ENCODE results near the gene RBBP8NL. TPM values are rescaled to one million over a fixed set of nuclear protein-coding genes. Genes with fewer than 3 reads are reported as not detected.

The RBBP8NL gene
- total RNA-seq, 1 donor from 2014 or later = not detected

DNA sequence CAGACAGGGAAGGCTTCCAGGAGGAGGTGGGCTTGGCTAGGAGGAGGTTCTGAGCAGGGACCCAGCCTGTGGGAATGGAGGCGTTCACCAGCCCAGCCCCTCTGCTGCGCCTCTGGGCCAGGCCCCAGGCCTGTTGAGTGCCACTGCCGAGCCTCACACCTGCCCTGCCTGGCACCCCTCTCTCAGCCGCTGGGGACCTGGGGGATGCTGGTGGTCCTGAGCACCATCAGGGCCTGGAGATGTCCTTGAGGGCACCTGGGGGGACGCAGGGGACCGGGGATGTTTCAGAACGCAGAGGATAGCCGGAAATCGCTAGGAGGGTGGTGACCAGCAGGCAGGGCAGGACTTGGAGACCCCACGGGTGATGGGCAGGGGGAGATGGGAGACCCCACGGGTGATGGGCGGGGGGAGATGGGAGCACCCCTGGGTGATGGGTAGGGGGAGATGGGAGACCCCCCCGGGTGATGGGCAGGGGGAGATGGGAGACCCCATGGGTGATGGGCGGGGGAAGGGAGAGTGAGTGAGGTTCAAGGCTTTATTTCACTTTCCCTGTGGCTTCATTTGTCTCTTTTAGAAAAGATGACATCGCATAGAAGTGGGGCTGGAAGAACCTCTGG lies 35.7 kb upstream of the RBBP8NL start:
- intact Hi-C loops (cut with micrococcal nuclease) = no loop called here

DNA sequence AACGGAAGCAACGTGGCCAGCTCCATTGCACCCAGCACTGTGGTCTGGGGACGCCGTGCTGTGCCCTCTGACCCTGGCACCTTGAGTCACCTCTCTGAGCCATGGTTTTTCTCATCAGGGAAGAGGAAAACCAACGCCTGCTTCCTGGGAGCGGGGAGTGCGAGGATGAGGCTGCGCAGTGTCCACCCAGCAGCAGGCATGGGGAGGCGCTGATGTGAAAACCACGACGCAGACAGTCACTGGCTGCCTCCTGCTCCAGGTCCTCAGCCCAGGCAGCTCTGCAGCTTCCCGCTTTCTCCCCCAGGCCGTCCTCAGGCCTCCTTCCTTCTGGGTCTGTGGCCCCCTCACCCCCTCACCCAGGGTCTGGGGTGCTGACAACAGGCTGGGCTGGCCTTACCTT lies 34.5 kb upstream of the RBBP8NL start:
- intact Hi-C loops (cut with micrococcal nuclease) = no loop called here

- intact Hi-C loops (cut with micrococcal nuclease) = no loop called here
Observed at GRCh38 chr20:62461157-62461556, 33.8 kb upstream of the RBBP8NL start.

DNA sequence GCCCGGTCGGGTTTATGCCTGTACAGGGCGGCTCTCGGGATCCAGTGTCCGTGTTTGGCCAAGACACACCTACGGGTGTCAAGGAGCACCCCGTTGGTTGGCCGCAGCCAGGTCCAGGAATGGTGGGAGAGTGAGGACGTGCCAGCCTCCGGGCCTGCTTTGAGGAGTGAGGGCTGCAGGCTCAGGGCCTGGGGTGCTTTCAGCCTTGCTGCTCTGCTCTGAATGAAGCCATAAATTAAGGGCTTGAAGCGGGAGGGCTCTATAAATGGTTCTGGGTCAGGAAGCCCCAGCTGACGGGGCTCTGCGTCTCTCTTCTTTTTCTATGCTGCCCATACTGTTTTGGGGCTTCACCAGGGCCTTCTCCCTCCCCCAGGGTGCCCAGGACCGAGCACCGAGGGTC lies 33.3 kb upstream of the RBBP8NL start:
- intact Hi-C loops (cut with micrococcal nuclease) = no loop called here

GRCh38 chr20:62459488-62459887 lies 32.1 kb upstream of the RBBP8NL start:
- intact Hi-C loops (cut with micrococcal nuclease) = no loop called here

GRCh38 chr20:62458275-62459251 lies 31.2 kb upstream of the RBBP8NL start:
- intact Hi-C loops (cut with micrococcal nuclease) = no loop called here

DNA sequence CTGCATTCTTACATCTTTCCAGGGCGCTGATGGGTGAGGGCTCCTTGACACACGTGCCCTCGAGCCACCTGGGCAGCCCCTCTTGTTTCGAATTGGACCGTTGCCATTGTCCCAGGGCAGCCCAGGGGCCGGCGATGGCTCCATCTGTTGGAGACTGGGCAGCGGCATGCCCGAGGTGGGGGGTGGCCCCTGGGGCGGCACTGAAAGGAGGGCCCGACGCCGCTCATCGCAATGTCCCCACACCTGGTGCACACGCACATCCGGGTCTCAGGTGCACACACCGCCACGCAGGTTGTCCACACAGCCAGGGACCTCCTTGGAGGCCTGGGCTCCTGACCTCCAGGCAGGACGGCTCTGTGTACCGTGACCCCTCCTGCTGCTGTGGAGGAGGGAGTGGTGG lies 30.5 kb upstream of the RBBP8NL start:
- intact Hi-C loops (cut with micrococcal nuclease) = no loop called here

DNA sequence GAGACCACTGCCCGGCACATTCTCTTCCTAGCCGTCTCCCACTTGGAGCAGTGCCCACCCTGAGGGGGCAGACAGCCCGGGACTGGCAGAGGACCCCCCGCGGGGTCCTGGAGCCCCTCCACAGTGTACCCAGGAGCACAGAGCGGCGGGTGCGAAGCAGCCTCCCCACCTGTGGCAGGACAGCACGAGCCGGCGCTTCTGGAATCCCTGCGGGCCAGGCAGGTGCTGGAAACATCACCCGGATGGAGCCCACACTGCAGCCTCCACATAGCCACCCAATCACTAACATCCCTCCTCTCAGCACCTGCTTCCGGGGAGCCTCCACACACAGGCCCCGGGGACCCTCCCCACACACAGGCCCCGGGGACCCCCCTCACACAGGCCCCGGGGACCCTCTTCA lies 29.8 kb upstream of the RBBP8NL start:
- intact Hi-C loops (cut with micrococcal nuclease) = no loop called here

- intact Hi-C loops (cut with micrococcal nuclease) = no loop called here
Observed at GRCh38 chr20:62455929-62456328, 28.6 kb upstream of the RBBP8NL start.

DNA sequence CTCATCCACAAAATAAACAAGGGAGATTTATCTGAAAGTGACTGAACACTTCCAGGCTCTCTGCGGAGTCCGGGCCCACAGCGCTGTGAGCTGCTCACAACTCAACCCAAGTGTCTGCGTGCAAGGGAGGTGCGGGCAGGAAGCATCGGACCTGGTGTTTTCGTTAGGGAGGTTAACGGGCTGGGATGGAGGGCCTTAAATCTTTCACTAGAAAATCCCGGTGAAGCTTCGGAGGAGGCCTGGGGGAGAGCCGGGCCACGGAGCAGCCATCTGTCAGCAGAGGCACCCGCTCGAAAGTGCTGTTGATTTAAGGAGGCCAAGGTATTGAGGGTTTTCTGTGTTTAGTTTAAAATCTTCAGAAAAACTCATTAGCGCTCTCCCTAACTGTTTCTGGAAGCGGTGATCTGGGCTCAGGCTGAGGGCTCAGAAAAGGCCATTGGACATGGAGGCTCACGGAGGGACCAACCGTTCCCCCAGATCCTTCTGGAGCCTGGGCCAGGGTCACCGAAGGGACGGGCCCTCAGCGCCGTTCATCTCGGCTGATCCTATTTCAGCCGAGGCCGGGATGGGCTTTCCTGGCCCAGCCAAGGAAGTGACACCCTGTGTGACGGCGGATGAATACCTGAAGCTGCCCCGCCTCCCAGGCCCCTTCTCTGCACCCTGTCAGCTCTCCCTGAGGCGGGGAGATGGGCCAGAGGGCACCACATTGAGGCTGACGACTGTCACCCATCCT lies 27.7 kb upstream of the RBBP8NL start:
- intact Hi-C loops (cut with micrococcal nuclease) = no loop called here

DNA sequence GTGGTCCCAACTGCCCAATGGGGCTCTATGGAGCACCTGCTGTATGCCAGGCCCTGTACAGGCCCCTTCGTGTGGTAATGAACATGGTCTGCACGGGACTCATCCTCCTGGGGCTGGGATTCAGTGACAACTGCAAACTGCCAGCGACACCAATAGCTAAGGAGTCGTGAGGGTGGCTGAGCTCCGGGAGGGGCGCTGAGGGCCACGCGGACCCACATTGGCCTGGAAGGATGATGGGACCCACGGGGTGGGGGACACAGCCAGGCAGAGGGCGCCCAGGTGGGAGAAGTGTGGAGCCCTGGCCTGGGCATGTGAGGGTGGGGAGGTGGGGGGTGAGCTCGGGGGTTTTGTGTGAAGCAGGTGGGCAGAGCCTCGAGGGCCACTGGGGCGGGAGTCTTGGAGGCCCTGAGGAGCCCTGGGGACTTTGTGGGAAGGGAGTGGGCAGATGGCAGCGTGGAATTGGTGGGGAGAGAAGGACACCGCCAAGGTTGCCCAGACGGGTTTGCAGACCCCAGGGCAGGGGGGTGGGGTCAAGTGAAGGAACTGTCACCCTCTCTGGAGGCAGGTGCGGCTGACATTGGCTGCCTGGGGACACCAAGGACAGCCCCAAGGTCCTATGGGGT lies 26.0 kb upstream of the RBBP8NL start:
- intact Hi-C loops (cut with micrococcal nuclease) = no loop called here

DNA sequence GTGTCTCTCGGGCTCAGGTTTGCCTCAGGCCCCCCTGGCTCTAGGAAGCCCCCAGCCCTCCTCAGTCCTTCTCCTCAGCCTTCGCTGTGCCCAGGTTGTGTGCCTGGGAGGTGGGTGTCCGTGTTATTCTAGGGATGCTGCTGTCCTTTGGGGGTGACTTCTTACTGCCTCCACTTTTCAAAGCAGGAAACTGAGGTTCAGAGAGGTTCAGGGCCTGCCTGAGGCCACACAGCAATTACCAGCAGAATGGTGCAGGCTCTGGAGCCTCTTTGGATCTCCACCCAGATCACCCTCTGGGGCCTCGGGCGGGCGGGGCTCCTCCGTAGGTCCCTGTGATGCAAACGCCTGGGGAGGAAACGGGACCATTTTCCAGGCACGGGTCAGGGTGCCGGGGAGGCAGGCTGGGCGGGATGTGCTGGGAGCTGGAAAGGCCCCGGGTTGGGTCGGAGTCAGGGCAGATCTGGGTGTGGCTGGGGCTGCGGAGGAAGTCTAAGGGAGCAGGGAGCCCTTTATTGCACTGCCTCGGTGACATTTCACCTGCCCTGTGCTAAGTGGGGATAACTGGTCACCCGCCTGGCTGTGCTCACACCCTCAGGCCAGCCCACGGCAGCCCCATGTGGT lies 25.2 kb upstream of the RBBP8NL start:
- intact Hi-C loops (cut with micrococcal nuclease) = no loop called here

DNA sequence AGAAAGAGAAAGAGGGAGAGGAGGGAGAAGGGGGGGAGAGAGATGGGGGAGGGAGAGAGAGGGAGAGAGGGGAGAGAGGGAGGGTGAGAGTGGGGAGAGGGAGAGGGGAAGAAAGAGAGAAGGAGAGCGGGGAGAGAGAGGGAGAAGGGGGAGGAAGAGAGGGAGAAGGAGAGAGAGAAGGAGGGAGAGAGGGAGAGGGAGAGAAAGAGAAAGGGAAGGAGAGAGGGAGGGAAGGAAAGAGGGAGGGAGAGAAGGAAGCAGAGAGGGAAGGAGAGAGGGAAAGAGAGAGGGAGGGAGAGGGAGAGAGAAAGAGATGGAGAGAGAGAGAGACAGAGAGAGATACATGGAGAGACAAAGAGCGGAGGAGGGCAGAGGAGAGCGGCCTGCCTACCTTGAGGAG lies 24.6 kb upstream of the RBBP8NL start:
- intact Hi-C loops (cut with micrococcal nuclease) = no loop called here

DNA sequence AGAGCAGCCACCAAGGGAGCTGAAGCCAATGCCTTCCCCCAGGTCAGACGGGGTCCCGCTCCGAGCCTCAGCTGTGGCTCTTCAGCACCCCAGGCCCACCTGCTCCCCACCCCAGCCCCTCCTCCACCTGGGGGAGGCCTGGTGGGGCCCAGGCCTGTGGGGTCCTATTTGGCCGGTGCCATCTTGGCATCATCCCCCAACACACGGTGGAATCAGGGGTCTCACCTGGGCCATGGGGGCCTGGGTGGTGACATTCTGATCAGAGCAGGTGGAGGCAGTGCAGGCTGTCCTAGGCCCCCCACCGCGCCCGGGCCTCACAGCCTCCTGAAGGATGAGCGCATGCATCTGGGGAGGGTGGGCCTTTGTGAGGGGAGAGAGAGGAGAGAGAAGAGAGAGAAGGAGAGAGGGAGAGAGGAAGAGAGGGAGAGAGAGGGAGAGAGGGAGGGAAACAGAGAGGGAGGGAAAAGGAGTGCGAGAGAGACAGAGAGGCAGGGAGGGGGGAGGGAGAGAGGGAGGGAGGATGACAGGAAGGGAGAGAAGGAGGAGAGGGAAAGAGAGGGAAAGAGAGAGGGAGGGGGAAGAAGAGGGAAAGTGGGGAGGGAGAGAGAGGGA lies 23.9 kb upstream of the RBBP8NL start:
- intact Hi-C loops (cut with micrococcal nuclease) = no loop called here

DNA sequence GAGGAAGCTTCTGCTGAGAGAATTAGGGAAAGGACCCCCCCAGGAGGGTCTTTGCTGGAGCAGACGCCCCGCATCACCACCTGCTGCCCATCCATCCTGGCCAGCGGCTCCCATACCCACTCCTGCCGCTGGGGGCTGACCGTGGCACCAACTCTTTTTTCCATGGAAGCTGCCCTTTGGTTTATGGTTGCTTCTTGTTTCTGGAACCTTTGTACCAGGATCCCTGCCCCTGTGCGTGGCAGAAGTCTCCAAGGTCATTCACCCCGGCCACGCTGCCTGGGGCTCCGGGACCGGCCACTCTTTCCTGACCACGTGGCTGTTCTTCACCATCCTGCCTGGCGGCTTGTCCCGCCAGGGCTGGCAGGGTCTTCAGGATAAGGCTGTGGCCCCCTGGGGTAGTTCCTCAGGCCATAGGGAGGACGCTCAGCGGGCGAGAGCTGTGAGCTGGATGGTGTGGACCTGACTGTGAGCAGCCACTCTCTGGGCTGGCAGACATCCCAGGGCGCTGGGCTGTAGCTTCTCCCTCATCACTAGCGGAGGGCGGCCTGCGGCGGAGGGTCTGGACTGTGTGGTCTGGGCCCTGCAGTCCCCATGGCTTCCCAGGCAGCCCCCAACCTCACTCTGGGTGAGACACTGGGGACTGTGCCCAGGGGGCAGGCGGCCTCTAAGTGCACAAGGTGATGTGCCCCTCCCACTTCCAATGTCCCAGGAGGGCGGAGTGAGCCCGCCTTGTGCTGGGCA lies 22.8 kb upstream of the RBBP8NL start:
- intact Hi-C loops (cut with micrococcal nuclease) = no loop called here

DNA sequence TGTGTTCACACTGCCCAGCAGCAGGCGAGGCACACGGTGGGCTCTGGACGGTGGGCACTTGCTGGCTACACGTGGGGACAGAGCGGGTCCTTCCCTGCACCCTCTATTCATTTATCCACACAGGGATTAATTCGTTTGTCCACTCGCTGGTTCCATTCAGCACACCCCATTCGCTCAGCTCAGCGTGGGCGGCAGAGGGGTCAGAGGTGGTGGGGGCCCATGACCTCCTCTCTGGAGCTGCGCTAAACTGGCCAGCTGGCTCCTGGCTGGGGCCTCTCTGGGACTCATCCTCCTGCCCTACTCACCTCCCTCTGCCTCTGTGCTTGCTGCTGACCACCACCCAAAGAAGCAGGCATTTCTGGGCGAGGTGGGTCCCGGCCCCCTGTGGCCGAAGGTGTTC lies 21.4 kb upstream of the RBBP8NL start:
- intact Hi-C loops (cut with micrococcal nuclease) = no loop called here

- intact Hi-C loops (cut with micrococcal nuclease) = no loop called here
Observed at GRCh38 chr20:62448038-62448437, 20.7 kb upstream of the RBBP8NL start.

DNA sequence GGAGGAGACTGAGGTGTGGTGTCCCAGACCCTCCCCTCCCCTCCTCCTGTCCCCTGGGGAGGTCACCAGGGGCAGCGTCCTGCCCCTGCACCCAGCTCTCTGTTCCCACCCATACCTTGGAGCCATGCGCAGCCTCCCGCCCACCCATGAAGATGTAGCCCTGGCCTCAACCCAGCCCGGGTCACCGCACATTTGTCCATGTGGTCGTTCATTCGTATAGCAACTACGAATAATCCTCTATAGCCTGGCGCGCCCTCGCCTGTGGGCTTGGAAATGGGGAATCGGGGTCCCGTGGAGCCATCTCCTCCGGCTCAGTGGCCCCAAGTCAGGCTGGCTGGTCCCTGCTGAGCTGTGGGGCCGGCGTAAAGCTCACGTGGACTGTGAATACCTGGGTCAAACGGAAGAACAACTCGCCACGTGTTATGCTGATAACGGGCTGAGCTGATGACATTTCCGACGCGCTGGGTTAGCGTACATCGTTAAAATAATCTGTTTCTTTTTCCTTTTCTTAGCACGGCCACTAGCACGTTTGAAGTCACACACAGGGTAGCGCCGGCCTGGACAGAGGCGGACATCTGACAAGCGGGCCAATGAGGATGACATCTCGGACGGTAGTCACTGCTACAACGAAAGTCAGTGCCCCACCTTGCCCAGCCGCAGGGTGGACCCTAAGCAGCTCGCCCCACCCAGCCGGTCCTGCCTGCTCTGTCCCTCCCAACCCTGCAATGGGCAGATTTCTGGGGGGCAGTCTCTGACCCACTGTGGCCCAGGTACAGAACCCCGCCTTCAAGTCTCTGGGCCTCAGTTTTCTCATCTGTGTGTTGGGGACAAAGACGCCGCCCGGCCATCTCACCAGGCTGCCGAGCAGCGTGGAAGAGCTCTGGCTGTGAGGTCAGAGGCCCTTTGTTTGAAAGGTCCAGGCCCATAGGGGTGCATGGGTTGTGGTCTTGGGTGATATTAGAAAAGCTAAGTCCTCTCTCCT lies 19.8 kb upstream of the RBBP8NL start:
- intact Hi-C loops (cut with micrococcal nuclease) = no loop called here

DNA sequence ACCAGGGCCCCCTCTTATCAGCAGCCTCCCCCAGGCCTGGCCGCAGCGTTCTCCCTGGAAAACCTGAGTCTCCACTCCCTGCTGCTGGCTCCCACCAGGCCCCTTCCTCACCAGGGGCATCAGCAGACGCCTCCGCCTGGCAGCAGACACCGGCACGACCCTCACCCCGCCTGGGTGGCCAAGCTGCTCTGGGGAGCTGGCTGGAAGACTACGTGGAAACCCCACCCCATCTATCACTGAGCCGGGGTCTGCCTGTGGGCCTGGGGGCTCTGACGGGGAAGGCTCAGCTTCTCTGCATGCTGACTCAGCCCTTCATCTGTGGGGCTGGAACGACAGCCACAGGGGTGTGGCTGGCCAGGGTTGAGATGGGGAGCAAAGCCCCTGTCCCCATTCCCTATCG lies 19.1 kb upstream of the RBBP8NL start:
- intact Hi-C loops (cut with micrococcal nuclease) = no loop called here
